T-helper 2 cell treated with Interferon-gamma antibody and Interleukin-4, amounts not matched to agents 5 μg/mL and 100 μg/mL, for 36 hours (primary cell): Measurements from ENCODE around the gene F5.
"Not testable (repeated sequence)": the region's sequence is repeated elsewhere in the genome, so short reads cannot be mapped to it uniquely, and the experiment has no call there.

ENCODE experiments used
- DNase-seq: peaks from one replicate; pipeline ENCODE4 v3.0.0; 2021; ENCODE audit warnings: low spot score
- H3K27ac Mint-ChIP-seq: one replicate; pipeline ENCODE4 v1.8.0; 2021; ENCODE audit warnings: mild to moderate bottlenecking, mixed read lengths
- H3K27me3 Mint-ChIP-seq: one replicate; pipeline ENCODE4 v1.8.0; 2021; ENCODE audit warnings: low read depth, mixed read lengths
- H3K36me3 Mint-ChIP-seq: one replicate; pipeline ENCODE4 v1.8.0; 2021; ENCODE audit warnings: low read depth, mixed read lengths
- H3K4me1 Mint-ChIP-seq: one replicate; pipeline ENCODE4 v1.8.0; 2021; ENCODE audit warnings: low read depth, mixed read lengths
- H3K4me3 Mint-ChIP-seq: one replicate; pipeline ENCODE4 v1.8.0; 2022; ENCODE audit warnings: mild to moderate bottlenecking, moderate library complexity, mixed read lengths
- H3K9me3 Mint-ChIP-seq: one replicate; pipeline ENCODE4 v1.8.0; 2021; ENCODE audit warnings: mixed read lengths

Gene F5

DNA sequence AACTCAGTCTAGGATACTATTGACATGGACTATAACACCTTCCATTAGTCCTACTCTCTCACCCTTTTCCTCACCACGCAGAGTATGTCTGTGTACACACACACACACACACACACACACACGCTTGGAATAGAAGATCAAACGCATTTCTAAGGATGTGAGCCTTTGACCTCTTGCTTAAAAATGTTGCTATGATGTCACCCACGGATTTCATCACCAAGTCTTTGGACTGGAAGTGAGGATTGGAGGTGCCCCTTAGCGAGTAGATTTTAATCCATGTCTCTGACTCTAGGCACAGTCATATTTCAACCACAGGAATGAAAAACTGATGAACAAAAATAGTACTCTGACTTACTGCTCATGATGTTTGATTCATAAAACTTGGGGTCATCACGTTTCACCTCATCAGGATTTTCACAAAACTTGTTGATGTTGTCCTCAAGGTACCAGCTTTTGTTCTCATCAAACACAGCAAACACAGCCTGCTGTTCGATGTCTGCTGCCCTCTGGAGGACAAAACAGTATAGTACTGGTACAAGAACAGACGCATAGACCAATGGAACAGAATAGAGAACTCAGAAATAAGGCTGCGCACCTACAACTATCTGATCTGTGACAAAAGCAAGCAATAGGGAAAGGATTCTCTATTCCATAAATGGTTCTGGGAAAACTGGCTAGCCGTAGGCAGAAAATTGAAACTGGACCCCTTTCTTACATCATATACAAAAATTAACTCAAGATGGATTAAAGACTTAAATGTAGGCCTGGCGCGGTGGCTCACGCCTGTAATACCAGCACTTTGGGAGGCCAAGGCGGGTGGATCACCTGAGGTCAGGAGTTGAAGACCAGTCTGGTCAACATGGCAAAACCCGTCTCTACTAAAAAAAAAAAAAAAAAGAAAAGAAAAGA, 39.9 kb downstream of the F5 start:
- peak; percentile 37 for DNase-seq
- H3K27ac Mint-ChIP-seq = no peak overlapping the region
- no peaks in the 10 kb centered on the region for H3K9me3 Mint-ChIP-seq
- H3K4me3 Mint-ChIP-seq = no peak overlapping the region
- peaks cover 6% of the 10 kb centered on the region for H3K4me1 Mint-ChIP-seq
- H3K27me3 Mint-ChIP-seq = no peaks in the 10 kb centered on the region
- H3K36me3 Mint-ChIP-seq = peaks cover 2% of the 10 kb centered on the region

GRCh38 chr1:169545472-169545871, 40.8 kb downstream of the F5 start:
- Mint-ChIP-seq H3K4me1 (peaks cover 6% of the 10 kb centered on the region), H3K27me3 (no peaks in the 10 kb centered on the region), H3K9me3 (no peaks in the 10 kb centered on the region), H3K36me3 (peaks cover 2% of the 10 kb centered on the region), H3K4me3 (no peak overlapping the region), H3K27ac (no peak overlapping the region)
- DNase-seq = no peak

GRCh38 chr1:169538998-169539871, 47.0 kb downstream of the F5 start:
- H3K27ac Mint-ChIP-seq = no peak overlapping the region

GRCh38 chr1:169534653-169535052, 51.6 kb downstream of the F5 start:
- Mint-ChIP-seq H3K27me3 (no peaks in the 10 kb centered on the region), H3K27ac (no peak overlapping the region), H3K36me3 (no peaks in the 10 kb centered on the region), H3K4me3 (no peak overlapping the region), H3K9me3 (no peaks in the 10 kb centered on the region), H3K4me1 (peaks cover under 1% of the 10 kb centered on the region)
- no peak for DNase-seq

More at GRCh38 chr1:169538998-169539871, 47.0 kb downstream of the F5 start:
- Mint-ChIP-seq H3K9me3 (no peaks in the 10 kb centered on the region), H3K4me1 (no peaks in the 10 kb centered on the region), H3K36me3 (peaks cover 2% of the 10 kb centered on the region), H3K4me3 (no peak overlapping the region), H3K27me3 (no peaks in the 10 kb centered on the region)
- DNase-seq = no peak

DNA sequence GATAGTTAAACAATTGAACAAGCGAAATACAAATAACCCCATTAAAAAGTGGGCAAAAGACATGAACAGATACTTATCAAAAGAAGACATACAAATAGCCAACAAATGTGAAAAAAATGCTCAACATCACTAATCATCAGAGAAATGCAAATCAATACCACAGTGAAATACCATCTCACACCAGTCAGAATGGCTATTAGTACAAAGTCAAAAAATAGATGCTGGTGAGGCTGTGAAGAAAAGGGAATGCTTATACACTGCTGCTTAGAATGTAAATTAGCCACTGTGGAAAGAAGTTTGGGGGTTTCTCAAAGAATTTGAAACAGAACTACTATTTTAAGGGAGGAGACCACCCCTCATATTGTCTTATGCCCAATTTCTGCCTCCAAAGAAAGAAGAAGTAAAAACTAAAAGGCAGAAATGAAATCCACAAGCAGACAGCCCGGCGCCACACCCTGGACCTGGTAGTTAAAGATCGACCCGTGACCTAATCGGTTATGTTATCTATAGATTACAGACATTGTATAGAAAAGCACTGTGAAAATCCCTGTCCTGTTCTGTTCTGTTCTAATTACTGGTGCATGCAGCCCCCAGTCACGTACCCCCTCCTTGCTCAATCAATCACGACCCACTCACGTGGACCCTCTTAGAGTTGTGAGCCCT, 52.6 kb downstream of the F5 start:
- not testable (repeated sequence) for H3K27ac Mint-ChIP-seq, H3K9me3 Mint-ChIP-seq, H3K36me3 Mint-ChIP-seq, H3K4me3 Mint-ChIP-seq, H3K27me3 Mint-ChIP-seq, DNase-seq
- peaks cover 10% of the 10 kb centered on the region for H3K4me1 Mint-ChIP-seq

GRCh38 chr1:169530448-169530847, 55.8 kb downstream of the F5 start:
- Mint-ChIP-seq H3K36me3 (no peaks in the 10 kb centered on the region), H3K27ac (no peak overlapping the region), H3K4me3 (no peak overlapping the region), H3K27me3 (no peaks in the 10 kb centered on the region), H3K9me3 (no peaks in the 10 kb centered on the region), H3K4me1 (peaks cover 16% of the 10 kb centered on the region)
- no peak for DNase-seq

DNA sequence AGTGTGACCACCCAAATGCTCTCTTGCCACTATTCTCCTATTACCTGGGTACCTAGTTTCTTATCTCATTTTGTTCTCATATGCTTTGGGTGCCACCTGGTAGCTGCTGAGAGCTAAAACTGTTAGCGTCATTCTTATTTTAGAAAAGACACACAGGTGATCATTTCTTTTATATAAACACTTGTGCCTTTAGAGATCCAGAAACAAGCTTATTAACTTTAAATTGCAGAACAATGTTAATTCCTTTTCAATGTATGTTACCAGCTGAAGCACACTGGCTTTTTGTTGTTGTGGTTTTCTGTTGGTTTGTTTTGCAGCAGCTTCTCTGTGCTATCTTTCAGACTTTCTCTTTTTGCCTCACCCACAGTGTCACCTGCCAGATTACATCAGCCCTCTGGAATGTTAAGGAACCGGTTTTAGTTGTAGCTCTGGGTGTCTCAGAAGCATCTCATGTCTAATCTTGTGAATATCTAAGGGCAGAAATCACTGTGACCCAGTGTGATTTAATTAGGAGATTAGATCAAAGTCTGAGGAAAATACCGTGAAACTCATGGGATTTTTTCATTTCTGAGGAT, 57.1 kb downstream of the F5 start:
- H3K9me3 Mint-ChIP-seq = no peaks in the 10 kb centered on the region
- H3K4me3 Mint-ChIP-seq = peak overlapping the region; percentile 53
- DNase-seq = no peak
- H3K4me1 Mint-ChIP-seq = peaks cover 16% of the 10 kb centered on the region
- H3K36me3 Mint-ChIP-seq = peaks cover 3% of the 10 kb centered on the region
- H3K27ac Mint-ChIP-seq = peak overlapping the region; percentile 38
- H3K27me3 Mint-ChIP-seq = no peaks in the 10 kb centered on the region

- peaks cover 3% of the 10 kb centered on the region for H3K36me3 Mint-ChIP-seq
- no peaks in the 10 kb centered on the region for H3K9me3 Mint-ChIP-seq
- H3K27me3 Mint-ChIP-seq = no peaks in the 10 kb centered on the region
- peak overlapping the region; percentile 53 for H3K4me3 Mint-ChIP-seq
- no peak for DNase-seq
- H3K27ac Mint-ChIP-seq = peak overlapping the region; percentile 38
- H3K4me1 Mint-ChIP-seq = peaks cover 16% of the 10 kb centered on the region
Observed at GRCh38 chr1:169528215-169529067, 57.8 kb downstream of the F5 start.

DNA sequence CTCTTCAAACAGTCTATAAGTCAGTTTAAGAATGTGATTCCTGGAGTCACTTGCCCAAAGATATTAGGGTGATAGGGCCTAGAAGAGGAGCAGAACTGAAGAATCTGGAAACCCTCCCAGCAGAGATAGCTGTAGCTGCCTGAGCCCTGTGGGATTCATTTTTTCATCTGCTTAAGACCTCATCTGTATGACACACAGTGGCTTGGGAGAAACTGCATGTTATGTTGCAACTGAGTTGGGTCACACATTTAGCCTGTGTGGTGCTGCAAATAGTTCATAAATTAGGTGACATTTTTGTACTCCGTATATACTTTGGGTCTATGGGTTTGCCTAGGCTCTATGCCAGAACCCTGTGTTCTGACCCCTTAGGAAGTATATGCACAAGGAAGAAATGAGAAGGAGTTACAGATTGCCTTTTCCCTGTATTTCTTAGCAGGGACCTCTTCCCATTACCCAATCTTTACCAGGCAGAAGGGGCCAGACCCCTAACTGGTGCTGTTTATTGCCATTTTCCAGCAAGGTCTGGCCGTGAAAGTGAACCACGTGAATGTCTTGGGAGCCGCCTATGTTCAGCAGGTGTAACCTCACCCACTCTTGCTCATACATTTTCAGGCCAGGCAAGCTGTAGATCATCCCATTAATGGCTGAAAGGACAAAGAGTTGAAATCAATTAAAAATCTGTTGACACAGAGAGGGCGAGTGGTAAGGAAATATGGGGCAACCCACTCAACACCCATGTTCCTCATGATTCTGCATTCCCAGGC, 58.6 kb downstream of the F5 start:
- Mint-ChIP-seq H3K36me3 (peaks cover 3% of the 10 kb centered on the region), H3K27ac (no peak overlapping the region), H3K27me3 (no peaks in the 10 kb centered on the region), H3K4me1 (peaks cover 16% of the 10 kb centered on the region), H3K9me3 (no peaks in the 10 kb centered on the region), H3K4me3 (no peak overlapping the region)
- no peak for DNase-seq

DNA sequence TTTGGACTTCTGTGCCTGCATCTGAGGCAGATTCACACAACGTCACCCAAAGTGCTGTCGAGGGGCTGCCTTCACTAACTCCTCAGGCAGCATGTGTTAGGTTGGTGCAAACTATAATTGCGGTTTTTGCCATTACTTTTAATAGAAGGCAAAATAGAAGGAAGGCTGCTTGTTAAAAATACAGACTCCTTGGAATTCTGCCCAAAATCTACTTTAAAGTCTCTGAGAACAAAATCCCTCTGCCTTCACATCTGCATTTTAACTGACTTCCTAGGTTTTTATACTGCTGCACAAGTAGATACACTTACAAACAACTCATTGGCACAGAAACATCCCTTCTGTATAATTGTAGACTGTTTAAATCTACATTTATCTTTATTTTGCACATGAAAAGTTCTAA, 59.3 kb downstream of the F5 start:
- H3K4me3 Mint-ChIP-seq = no peak overlapping the region
- peaks cover 16% of the 10 kb centered on the region for H3K4me1 Mint-ChIP-seq
- H3K27ac Mint-ChIP-seq = no peak overlapping the region
- H3K9me3 Mint-ChIP-seq = no peaks in the 10 kb centered on the region
- DNase-seq = no peak
- H3K36me3 Mint-ChIP-seq = peaks cover 3% of the 10 kb centered on the region
- H3K27me3 Mint-ChIP-seq = no peaks in the 10 kb centered on the region

DNA sequence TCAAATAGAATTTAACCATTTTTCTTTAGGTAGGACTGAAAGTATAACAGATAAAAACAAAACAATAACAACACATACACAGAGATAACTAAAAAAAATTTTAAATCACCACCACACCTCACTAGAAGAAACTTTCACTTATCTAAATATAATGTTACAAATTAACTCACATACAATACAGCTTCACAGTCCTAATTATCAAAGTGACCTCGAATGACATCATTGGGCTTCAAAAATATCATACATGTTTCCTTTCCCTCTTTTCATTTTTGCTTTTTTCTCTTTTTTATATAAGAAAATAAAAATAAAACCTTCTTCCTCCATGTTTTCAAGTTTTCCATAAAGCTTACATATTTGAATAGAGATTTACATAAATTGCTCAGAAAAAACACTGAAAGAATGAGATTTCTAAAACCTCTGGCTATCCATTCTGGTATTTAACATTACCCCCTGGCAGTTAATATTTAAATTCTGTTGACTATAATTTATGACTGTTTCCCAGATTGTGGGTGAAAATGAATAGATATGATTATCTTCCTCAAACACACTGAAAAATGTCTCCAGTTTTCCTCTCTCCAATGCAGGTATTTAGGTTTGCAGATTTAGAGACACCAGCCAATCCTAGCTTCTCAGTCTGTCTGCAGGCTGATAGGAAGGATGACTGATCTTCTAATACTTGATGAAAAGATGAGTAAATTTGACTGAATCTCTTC, 60.0 kb downstream of the F5 start:
- H3K4me3 Mint-ChIP-seq = no peak overlapping the region
- peaks cover 3% of the 10 kb centered on the region for H3K36me3 Mint-ChIP-seq
- peaks cover 16% of the 10 kb centered on the region for H3K4me1 Mint-ChIP-seq
- H3K9me3 Mint-ChIP-seq = no peaks in the 10 kb centered on the region
- H3K27me3 Mint-ChIP-seq = no peaks in the 10 kb centered on the region
- no peak overlapping the region for H3K27ac Mint-ChIP-seq
- DNase-seq = no peak

DNA sequence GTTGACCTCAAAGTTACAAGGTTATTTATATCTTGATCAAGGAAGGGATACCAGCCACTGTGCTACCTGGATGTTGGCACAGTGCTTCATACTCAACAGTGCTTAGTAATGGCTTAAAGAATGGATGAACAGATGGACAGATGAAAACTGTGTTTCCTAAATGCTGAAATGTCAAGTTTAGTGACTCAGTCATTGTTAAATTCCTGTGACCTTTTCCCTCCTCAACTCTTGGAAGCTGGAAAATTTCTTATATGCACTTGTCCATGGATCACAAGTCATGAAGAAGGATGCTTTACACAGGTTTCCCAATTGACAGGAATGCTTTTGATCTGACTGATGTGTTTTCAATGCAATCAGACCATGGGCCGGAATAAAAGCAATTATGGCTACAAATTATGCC, 60.9 kb downstream of the F5 start:
- Mint-ChIP-seq H3K27ac (no peak overlapping the region), H3K36me3 (peaks cover 3% of the 10 kb centered on the region), H3K27me3 (no peaks in the 10 kb centered on the region), H3K4me1 (peaks cover 16% of the 10 kb centered on the region), H3K9me3 (no peaks in the 10 kb centered on the region), H3K4me3 (no peak overlapping the region)
- DNase-seq = no peak
